Activated naive CD4-positive, alpha-beta T cell (primary cell): ENCODE results near the gene PLIN4.
A peak's percentile ranks its signal among the peaks of the same experiment; 100 is the strongest.

Source experiments
- DNase-seq, 4 experiments: peaks; one replicate each; lab custom pipeline; 2025; lab: John Stamatoyannopoulos, UW

The PLIN4 gene

GRCh38 chr19:4491446-4491845 lies 26.8 kb downstream of the PLIN4 start:
- no peak for DNase-seq

DNA sequence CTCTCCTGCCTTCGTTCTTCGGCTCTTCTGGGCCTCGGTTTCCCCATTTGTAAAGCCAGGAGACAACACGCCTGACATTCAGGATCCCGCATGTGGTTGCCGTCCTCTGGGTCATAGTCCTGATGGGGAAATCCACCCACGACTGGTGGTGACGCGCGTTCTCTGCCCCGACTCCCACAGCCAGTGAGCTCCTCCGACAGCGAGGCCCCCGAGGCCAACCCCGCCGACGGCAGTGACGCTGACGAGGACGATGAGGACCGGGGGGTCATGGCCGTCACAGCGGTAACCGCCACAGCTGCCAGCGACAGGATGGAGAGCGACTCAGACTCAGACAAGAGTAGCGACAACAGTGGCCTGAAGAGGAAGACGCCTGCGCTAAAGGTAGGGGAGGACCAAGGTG lies 29.8 kb downstream of the PLIN4 start:
- no peak for DNase-seq

DNA sequence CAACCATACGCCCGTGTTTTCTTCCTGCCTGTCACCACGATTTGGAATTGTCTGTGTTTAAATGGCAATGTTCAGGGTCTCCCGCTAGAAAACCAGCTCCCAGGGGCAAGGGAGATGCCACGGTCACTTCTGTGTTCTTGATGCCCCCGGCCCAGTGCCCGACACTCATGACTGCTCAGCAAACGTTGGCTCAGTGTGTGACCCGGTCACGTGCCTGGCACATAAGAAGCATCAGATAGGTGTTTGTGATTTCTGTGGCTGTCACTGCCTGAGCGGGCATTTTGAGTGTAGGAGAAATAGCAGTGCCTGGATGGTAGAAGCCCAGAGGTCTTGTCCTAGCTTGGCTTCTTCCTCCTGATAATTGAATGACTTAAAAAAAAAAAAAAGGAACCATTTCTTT lies 30.7 kb downstream of the PLIN4 start:
- no peak for DNase-seq

GRCh38 chr19:4483385-4483784 lies 34.9 kb downstream of the PLIN4 start:
- DNase-seq, result no peak

DNA sequence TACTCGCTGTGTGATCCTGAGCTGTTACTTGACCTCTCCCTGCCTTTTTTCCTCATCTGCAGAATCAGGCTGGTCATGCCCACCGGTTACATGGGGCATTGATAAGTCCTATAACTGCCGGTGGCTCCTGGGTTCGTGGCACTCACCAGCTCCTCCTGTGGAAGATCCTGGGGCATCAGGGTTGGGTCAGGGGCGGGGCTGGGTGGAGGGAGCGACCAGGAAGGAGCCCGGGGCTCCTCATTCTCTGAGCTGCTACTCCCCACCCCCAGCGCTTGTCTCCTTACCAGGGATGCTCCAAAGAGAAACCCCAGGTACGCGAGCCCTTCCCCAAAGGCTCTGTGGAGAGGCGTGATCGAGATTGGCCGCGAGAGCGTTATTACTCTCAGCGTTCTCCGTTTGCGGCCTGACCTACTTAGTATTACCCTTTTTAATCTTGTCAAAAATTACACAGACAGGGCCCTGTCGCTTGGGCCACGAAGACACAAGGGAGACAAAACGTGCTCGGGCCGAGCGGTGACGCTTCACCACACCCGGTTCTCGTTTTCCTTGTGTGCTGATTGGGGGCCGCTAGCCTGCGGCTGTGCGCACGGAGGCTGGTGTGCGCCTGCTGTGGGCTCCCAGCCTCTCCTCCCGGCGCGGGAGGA lies 35.4 kb downstream of the PLIN4 start:
- DNase-seq, result no peak

- DNase-seq, result no peak
Measured at GRCh38 chr19:4477034-4477801, 41.1 kb downstream of the PLIN4 start.

DNA sequence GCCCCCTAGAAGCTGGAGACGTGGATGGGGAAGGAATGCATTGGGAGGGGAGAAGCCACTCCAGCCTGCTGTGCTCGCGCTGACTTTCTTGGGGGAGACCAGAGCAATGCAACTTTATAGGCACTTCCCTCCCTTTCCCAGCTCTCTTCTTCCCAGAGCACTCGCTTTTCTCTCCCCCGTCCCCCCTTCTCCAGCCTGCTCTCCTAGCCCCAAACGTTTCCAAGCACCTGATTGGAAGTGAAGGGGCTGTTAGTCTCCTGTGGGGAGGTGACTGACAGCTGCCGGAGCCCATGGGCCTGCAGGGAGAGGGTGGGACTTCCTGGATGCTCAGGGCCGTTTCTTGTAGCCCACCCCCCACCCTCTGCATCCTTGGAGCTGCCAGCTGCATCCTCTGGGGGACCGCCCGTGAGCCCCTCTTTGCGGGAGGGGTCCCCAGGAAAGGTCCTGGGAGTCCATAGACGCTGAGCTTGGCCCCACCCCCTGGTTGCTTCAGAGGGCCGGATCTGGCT lies 43.7 kb downstream of the PLIN4 start:
- DNase-seq, result peak in 1 of 4 experiments; percentile 18

DNA sequence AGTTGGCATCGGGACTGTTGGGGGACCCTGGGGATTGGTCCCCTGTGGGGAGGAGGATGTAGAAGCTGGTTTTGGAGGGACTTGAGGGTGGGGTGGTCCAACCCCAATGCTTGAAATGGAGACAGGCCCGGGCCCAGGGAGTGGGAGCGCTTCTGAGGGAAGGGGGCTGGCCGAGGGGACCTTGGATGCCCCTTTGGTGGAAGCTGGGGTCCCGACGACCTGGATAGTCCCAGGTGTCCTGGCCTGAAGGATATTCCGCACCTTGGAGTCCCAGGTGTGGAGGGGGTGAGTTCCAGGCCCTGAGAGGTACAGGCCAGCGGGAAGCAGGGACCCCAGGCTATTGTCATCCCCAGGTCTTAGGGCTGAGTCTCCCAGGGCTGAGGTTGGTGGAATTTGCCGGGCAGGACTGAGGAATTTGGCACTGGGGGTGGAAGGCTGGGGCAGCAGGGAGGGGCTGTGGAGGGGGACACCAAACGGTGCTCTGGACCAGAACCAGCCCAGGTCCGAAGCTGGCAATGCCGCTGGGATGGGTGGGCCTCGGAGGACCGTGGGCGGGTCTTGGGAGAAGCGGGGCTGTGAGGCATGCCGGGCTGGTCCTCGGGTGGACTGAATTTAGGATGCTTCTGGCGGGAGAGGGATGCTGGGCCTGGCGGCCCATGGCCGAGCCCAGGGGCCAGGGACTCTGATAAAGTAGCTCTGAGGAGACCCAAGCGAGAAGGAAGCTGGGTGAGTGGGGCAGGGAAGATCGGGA lies 44.3 kb downstream of the PLIN4 start:
- no peak for DNase-seq

GRCh38 chr19:4473011-4473762 lies 45.1 kb downstream of the PLIN4 start:
- no peak for DNase-seq

GRCh38 chr19:4472174-4472974 lies 45.9 kb downstream of the PLIN4 start, which contains the start of gene HDGFL2:
HDGFL2 (plus strand) TSS chr19:4472297; CDS start chr19:4472351, 54 bp downstream.
- DNase-seq, result peak in 2 of 4 experiments; percentile 84 to 93

GRCh38 chr19:4471403-4472173 lies 46.7 kb downstream of the PLIN4 start:
- DNase-seq, result peak; percentile 75 to 93 (median 87)

DNA sequence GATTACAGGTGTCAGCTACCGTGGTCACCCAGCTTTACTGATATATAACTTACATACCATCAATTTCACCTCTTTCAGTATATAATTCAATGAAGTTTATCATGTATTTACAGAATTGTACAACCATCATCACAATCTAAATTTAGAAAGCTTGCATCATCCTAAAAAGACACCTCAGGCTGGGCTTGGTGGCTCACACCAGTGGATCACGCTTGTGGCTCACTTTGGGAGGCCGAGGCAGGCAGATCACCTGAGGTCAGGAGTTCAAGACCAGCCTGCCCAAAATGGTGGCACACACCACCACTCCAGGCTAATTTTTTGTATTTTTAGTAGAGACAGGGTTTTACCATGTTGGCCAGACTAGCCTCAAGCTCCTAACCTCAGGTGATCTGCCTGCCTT lies 50.5 kb downstream of the PLIN4 start:
- DNase-seq, result no peak

DNA sequence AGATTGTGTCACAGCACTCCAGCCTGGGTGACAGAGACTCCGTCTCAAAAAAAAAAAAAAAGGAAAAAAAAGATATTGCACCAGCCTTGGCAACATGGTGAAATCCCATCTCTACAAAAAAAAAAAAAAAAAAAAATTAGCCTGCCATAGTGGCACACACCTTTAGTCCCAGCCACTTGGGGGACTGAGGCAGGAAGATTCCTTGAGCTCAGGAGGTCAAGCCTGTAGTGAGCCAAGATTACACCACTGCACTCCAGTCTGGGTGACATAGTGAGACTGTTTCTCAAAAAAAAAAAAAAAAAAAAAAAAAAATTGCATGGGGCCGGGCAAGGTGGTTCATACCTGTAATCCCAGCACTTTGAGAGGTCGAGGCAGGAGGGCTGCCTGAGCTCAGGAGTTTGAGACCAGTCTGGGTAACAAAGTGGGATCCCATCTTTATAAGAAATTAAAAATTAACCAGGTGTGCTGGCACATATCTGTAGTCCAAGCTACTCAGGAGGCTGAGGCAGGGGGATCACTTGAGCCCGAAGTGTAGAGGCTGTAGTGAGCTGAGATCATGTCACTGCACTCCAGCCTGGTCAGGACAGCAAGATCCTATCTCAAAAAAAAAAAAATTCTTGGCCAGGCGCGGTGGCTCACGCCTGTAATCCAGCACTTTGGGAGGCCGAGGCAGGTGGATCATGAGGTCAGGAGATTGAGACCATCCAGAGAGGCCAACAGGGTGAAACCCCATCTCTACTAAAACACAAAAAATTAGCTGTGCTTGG lies 53.3 kb downstream of the PLIN4 start:
- DNase-seq, result no peak

DNA sequence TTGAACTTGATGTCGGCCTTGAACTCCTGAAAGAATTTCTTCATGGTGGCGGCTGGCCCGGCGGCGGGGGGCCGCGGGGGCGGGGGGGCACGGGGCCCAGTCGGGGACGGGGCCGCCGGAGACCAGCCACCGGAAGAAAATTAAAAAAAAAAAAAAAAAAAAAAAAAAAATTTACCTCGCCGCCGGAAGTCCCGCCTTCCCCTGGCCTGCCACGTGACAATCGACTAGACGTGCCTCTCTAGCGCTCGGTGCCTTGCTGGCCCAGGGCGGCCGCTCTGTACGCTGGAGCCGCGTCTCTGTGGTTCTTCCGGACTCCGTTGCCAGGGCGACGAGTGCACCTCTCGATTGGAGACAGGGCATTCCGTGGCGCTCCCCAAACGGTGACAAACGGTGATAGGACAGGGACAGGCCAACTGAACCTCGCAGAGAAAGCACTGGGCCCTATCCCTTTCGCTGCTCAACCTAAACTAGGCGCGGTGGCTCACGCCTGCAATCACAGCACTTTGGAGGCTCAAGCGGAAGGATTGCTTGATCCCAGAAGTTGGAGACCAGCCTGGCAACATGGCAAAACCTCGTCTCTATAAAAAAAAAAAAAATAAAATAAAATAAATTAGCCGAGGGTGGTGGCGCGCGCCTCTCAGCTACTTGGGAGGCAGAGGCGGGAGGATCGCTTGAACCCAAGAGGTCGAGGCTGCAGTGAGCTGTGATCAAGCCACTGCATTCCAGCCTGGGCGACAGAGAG lies 60.5 kb downstream of the PLIN4 start, which contains the start of gene UBXN6:
Gene UBXN6, minus strand, starts transcription at position 141 of the 742 bp plus-strand sequence. Its CDS starts 97 bp downstream, at position 44.
- peak; percentile 89 to 96 (median 92) for DNase-seq

DNA sequence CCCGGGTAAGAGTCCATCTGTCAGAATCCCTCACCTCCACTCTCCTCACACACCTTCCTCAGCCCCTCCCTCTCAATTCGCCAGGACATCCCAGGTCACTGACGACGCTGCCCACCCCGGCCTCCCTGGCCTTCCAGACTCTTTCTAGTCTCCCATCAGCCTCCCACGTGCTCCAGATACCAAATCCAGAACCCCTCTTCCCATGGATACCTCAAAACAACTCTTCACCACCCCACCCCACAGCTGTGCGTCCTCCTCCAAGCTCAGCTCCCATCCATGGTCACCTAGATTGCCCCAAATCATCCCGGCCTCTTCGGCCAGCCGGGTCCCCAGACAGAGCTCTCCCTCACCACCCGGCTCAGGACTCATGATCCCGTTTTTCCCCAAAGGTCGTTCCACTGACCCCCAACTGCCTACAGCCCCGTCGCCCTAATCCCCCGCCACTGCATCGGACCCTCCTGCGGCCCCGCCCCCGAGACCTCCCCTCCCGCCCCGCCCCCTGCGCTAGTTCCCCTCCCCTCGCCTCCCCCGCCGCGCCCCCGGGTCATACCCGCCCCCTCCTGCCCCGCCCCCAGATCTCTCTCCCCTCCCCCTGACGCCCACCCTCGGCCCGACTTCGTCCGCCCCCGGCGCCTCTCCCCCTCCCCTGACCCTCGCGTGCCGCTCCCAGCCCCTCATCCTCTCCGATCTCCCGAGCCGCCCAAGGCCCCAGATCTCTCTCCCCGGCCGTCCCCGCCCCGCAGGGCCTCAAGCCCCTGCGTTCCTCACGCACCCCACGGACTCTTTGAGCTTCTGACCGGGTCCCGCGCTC lies 61.2 kb downstream of the PLIN4 start:
- peak in 2 of 4 experiments; percentile 48 to 54 for DNase-seq

DNA sequence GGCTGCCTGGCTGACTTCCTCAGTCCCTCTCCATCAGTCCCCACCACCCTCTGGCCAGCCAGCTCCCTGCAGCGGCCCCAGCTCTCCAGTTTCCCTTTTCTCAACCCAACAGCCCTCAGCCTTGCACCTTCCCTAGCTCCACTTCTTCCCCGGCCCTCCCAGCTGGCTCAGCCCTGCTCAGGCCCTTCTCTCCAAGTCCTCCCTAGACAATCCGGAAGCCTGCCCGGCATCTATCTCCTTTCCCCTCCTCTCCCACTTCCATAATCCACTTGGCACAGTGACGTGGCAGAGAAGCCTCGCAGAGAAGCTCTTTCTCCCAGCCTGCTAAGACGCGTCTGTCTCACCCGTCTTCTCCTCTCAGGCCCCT lies 61.8 kb downstream of the PLIN4 start:
- no peak for DNase-seq

GRCh38 chr19:4455719-4456475 lies 62.4 kb downstream of the PLIN4 start:
- DNase-seq, result no peak
